ENCODE results near the gene PSMB1. TPM values are rescaled to one million over a fixed set of nuclear protein-coding genes. Genes with fewer than 3 reads are reported as not detected.

PSMB1 gene
- total and polyA plus RNA-seq, 2 experiments from 2014 or later = 357 to 576 TPM

DNA sequence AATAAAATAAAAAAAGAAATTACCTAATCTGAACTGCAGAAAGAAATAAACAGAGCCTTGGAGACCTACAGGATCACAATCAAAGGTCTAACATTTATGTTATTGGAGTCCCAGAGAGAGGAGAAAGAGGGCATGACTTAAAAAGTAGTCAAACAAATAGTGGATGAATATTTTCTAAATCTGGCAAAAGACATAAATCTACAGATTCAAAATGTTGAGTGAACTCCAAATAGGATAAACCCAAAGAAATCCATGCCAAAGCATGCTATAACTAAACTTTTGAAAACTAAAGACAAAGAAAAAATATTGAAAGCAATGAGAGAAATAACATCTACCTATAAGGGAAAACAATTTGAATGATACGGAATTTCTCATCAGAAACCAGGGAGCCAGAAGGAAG lies 38.2 kb downstream of the PSMB1 start (continued):
- TF ChIP-seq, protein P1, sequence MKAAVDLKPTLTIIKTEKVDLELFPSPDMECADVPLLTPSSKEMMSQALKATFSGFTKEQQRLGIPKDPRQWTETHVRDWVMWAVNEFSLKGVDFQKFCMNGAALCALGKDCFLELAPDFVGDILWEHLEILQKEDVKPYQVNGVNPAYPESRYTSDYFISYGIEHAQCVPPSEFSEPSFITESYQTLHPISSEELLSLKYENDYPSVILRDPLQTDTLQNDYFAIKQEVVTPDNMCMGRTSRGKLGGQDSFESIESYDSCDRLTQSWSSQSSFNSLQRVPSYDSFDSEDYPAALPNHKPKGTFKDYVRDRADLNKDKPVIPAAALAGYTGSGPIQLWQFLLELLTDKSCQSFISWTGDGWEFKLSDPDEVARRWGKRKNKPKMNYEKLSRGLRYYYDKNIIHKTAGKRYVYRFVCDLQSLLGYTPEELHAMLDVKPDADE (IDR thresholded peaks at IDR 0.05) = no peak
- TF ChIP-seq NANOG (IDR thresholded peaks at IDR 0.05; ENCODE audit: borderline replicate concordance) (no peak), STAT1 (IDR thresholded peaks at IDR 0.05; ENCODE audit: unreplicated experiment) (no peak)
- TF ChIP-seq, protein P2, sequence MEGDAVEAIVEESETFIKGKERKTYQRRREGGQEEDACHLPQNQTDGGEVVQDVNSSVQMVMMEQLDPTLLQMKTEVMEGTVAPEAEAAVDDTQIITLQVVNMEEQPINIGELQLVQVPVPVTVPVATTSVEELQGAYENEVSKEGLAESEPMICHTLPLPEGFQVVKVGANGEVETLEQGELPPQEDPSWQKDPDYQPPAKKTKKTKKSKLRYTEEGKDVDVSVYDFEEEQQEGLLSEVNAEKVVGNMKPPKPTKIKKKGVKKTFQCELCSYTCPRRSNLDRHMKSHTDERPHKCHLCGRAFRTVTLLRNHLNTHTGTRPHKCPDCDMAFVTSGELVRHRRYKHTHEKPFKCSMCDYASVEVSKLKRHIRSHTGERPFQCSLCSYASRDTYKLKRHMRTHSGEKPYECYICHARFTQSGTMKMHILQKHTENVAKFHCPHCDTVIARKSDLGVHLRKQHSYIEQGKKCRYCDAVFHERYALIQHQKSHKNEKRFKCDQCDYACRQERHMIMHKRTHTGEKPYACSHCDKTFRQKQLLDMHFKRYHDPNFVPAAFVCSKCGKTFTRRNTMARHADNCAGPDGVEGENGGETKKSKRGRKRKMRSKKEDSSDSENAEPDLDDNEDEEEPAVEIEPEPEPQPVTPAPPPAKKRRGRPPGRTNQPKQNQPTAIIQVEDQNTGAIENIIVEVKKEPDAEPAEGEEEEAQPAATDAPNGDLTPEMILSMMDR (conservative IDR thresholded peaks at IDR 0.05; ENCODE audit: low read depth in 2 of 2) = no peak
- TF ChIP-seq, protein P3, sequence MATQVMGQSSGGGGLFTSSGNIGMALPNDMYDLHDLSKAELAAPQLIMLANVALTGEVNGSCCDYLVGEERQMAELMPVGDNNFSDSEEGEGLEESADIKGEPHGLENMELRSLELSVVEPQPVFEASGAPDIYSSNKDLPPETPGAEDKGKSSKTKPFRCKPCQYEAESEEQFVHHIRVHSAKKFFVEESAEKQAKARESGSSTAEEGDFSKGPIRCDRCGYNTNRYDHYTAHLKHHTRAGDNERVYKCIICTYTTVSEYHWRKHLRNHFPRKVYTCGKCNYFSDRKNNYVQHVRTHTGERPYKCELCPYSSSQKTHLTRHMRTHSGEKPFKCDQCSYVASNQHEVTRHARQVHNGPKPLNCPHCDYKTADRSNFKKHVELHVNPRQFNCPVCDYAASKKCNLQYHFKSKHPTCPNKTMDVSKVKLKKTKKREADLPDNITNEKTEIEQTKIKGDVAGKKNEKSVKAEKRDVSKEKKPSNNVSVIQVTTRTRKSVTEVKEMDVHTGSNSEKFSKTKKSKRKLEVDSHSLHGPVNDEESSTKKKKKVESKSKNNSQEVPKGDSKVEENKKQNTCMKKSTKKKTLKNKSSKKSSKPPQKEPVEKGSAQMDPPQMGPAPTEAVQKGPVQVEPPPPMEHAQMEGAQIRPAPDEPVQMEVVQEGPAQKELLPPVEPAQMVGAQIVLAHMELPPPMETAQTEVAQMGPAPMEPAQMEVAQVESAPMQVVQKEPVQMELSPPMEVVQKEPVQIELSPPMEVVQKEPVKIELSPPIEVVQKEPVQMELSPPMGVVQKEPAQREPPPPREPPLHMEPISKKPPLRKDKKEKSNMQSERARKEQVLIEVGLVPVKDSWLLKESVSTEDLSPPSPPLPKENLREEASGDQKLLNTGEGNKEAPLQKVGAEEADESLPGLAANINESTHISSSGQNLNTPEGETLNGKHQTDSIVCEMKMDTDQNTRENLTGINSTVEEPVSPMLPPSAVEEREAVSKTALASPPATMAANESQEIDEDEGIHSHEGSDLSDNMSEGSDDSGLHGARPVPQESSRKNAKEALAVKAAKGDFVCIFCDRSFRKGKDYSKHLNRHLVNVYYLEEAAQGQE (IDR thresholded peaks at IDR 0.05; ENCODE audit: unreplicated experiment) = no peak

DNA sequence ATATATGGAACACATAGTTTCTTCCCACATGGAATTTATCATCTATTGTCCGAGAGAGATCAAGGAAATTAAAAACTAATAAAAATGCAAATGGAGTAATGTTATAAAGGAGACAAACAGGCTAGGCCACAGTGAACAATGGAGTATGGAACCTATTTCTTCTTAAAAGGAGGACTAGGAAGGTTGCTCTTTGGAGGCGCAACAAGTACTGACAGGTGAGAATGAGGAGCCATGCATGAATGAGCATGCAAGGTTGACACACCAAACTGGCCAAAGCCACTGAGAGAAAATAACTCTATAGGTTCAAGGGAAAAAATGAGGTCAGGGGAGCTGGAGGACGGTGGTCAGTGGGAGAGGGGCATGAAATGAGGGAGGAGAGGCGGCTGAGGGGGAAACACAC lies 40.9 kb downstream of the PSMB1 start:
- no peaks in the 10 kb centered on the region for H3K9me2 ChIP-seq (ENCODE audit: insufficient read depth)
- Mint-ChIP-seq H3K27me3 (ENCODE audit: insufficient read depth, low read depth, poor library complexity) (peaks cover 5% of the 10 kb centered on the region), H3K9me3 (no peaks in the 10 kb centered on the region; the same call in 2 of the 3 replicates), H3K4me3 (no peak overlapping the region), H3K4me1 (no peaks in the 10 kb centered on the region), H3K27ac (no peak overlapping the region), H3K36me3 (ENCODE audit: low read depth) (peaks cover 3% of the 10 kb centered on the region; the same call in 1 of the 3 replicates)
- H3K79me2 ChIP-seq (replicated peaks; ENCODE audit: insufficient read depth) = no peaks in the 10 kb centered on the region
- no peak overlapping the region for H3K4me2 ChIP-seq
- no peak overlapping the region for H2AFZ ChIP-seq
- ATAC-seq (no peak), DNase-seq (ENCODE audit: low spot score) (no peak)
- H3K4me3 ChIP-seq = no peak overlapping the region
- no peaks in the 10 kb centered on the region for H4K20me1 ChIP-seq (replicated peaks; ENCODE audit: insufficient read depth)
- TF ChIP-seq EZH2 (IDR thresholded peaks at IDR 0.05; ENCODE audit: low read depth, unreplicated experiment) = no peak
- no peaks in the 10 kb centered on the region for H3F3A ChIP-seq (replicated peaks; ENCODE audit: low read depth)
- no peaks in the 10 kb centered on the region for H3K4me1 ChIP-seq (ENCODE audit: insufficient read depth)
- peaks cover 5% of the 10 kb centered on the region; the same call in 1 of the 2 replicates for H3K27me3 ChIP-seq (ENCODE audit: insufficient read depth)
- no peak overlapping the region for H3K27ac ChIP-seq (ENCODE audit: low read depth)
- H3K36me3 ChIP-seq (ENCODE audit: insufficient read depth) = no peaks in the 10 kb centered on the region

DNA sequence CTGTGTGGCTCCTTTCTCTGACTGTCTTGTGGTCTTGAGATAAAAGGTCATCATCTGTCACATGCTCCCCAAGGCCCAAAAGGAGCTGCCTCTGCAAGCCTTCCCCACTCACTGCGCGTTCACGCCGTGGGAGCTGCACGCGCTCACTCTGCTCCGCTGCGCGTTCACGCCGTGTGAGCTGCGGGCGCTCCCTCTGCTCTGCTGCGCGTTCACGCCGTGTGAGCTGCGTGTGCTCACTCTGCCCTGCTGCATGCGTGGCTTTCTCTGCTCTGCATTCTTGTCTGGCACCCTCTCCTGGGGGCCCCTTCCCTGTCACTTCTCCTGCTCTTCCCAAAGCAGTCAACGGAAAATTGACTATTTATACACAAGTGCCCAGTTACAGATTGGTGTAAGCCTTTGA lies 42.5 kb downstream of the PSMB1 start:
- H3K4me1 Mint-ChIP-seq = no peaks in the 10 kb centered on the region
- no peaks in the 10 kb centered on the region; the same call in 2 of the 3 replicates for H3K9me3 Mint-ChIP-seq
- Histone ChIP-seq H4K20me1 (replicated peaks; ENCODE audit: insufficient read depth) (no peaks in the 10 kb centered on the region), H3F3A (replicated peaks; ENCODE audit: low read depth) (no peaks in the 10 kb centered on the region), H3K36me3 (ENCODE audit: insufficient read depth) (no peaks in the 10 kb centered on the region), H2AFZ (no peak overlapping the region), H3K27me3 (ENCODE audit: insufficient read depth) (peaks cover 5% of the 10 kb centered on the region; the same call in 1 of the 2 replicates), H3K27ac (ENCODE audit: low read depth) (no peak overlapping the region), H3K79me2 (replicated peaks; ENCODE audit: insufficient read depth) (no peaks in the 10 kb centered on the region), H3K4me3 (no peak overlapping the region), H3K4me1 (ENCODE audit: insufficient read depth) (no peaks in the 10 kb centered on the region), H3K4me2 (no peak overlapping the region), H3K9me2 (ENCODE audit: insufficient read depth) (no peaks in the 10 kb centered on the region)
- no peak for DNase-seq (ENCODE audit: low spot score)
- peaks cover 5% of the 10 kb centered on the region for H3K27me3 Mint-ChIP-seq (ENCODE audit: insufficient read depth, low read depth, poor library complexity)
- no peak for ATAC-seq
- no peak overlapping the region for H3K4me3 Mint-ChIP-seq
- no peak overlapping the region for H3K27ac Mint-ChIP-seq
- 0 out of 3 replicates have a peak, but pooled peaks cover 3% of the 10 kb centered on the region for H3K36me3 Mint-ChIP-seq (ENCODE audit: low read depth)
- no peak for TF ChIP-seq STAT1 (IDR thresholded peaks at IDR 0.05; ENCODE audit: unreplicated experiment)
- TF ChIP-seq ZNF331 (CRISPR knock-in tag; IDR thresholded peaks at IDR 0.05; ENCODE audit: low read depth) = no peak
- no peak for TF ChIP-seq JUNB (IDR thresholded peaks at IDR 0.05; ENCODE audit: unreplicated experiment)
- TF ChIP-seq EZH2 (IDR thresholded peaks at IDR 0.05; ENCODE audit: low read depth, unreplicated experiment) = no peak
- TF ChIP-seq POLR2AphosphoS5 (IDR thresholded peaks at IDR 0.05; ENCODE audit: low read depth) = no peak
- TF ChIP-seq, protein P1 (IDR thresholded peaks at IDR 0.05) = no peak
- no peak for TF ChIP-seq NANOG (IDR thresholded peaks at IDR 0.05; ENCODE audit: borderline replicate concordance)
- no peak for TF ChIP-seq CREB1 (CRISPR knock-in tag; IDR thresholded peaks at IDR 0.05; ENCODE audit: low read depth)
- TF ChIP-seq, protein P3 (IDR thresholded peaks at IDR 0.05; ENCODE audit: unreplicated experiment) = no peak
- no peak for TF ChIP-seq EZH2phosphoT487 (IDR thresholded peaks at IDR 0.05; ENCODE audit: unreplicated experiment)
